ENCODE data around the gene CALCOCO1.
A peak's percentile ranks its signal among the peaks of the same experiment; 100 is the strongest.

DNA sequence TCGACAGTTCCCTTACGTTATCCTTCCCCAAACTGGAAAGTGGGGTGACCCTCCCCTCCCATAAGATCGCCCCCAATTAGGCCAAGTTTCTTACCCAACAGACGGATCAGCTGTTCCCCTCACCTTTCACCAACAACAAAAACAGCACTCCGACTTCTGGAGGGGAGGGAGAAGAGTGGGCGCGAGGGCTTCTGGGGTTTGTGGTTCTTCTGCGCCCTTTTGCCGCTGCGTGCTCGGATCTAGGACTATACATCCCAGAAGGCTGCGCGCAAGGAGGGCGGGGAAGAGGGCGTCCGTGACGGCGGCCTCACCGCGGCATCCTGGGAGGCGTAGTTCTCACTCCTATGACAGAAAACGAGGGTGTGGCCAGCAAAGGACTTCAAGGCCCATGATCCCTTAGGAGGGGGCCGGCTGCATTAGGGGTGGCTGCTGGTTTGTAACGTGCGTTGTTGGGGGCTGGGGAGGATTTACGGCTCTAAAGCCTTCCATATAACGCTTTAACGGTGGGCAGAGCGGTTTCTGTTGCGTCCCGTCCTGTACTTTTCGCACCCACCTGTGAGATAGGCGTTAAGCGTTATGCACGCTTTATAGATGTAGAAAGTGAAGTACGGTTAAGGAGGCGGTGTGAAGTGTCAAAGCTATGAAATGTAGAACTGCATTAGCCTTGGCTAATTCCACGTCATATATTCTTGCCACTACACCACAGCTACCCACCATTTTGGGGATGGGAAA is at the start of gene CALCOCO1:
- TF ChIP-seq, protein P1, sequence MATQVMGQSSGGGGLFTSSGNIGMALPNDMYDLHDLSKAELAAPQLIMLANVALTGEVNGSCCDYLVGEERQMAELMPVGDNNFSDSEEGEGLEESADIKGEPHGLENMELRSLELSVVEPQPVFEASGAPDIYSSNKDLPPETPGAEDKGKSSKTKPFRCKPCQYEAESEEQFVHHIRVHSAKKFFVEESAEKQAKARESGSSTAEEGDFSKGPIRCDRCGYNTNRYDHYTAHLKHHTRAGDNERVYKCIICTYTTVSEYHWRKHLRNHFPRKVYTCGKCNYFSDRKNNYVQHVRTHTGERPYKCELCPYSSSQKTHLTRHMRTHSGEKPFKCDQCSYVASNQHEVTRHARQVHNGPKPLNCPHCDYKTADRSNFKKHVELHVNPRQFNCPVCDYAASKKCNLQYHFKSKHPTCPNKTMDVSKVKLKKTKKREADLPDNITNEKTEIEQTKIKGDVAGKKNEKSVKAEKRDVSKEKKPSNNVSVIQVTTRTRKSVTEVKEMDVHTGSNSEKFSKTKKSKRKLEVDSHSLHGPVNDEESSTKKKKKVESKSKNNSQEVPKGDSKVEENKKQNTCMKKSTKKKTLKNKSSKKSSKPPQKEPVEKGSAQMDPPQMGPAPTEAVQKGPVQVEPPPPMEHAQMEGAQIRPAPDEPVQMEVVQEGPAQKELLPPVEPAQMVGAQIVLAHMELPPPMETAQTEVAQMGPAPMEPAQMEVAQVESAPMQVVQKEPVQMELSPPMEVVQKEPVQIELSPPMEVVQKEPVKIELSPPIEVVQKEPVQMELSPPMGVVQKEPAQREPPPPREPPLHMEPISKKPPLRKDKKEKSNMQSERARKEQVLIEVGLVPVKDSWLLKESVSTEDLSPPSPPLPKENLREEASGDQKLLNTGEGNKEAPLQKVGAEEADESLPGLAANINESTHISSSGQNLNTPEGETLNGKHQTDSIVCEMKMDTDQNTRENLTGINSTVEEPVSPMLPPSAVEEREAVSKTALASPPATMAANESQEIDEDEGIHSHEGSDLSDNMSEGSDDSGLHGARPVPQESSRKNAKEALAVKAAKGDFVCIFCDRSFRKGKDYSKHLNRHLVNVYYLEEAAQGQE (IDR thresholded peaks at IDR 0.05) = peak; percentile 39
- TF ChIP-seq CTCF (IDR thresholded peaks at IDR 0.05; ENCODE audit: low read depth, low read length, missing input control) = no peak
- TF ChIP-seq TAF1 (conservative IDR thresholded peaks at IDR 0.05) = peak; percentile 78
- TF ChIP-seq GABPA (IDR thresholded peaks at IDR 0.05 in 1 of 2, conservative IDR thresholded peaks at IDR 0.05 in 1 of 2) = peak in 1 of 2 donors; percentile 75
- peak in 1 of 2 donors; percentile 14 for TF ChIP-seq RAD21 (IDR thresholded peaks at IDR 0.05)
- peak; percentile 72 for TF ChIP-seq MAX (IDR thresholded peaks at IDR 0.05)
- TF ChIP-seq EGR1 (IDR thresholded peaks at IDR 0.05; ENCODE audit: low read depth in 2 of 2) = no peak
- TF ChIP-seq JUND (IDR thresholded peaks at IDR 0.05) = peak in 1 of 2 donors; percentile 64
- TF ChIP-seq HNF4A (conservative IDR thresholded peaks at IDR 0.05) = peak in 1 of 2 donors; percentile 13
- TF ChIP-seq ATF3 (IDR thresholded peaks at IDR 0.05) = no peak
